Measurements from ENCODE around the gene FOXD1. TPM values are rescaled to one million over a fixed set of nuclear protein-coding genes. Genes with fewer than 3 reads are reported as not detected.

The FOXD1 gene
- total and polyA plus RNA-seq, 9 of the 15 experiments (the other 6 are each of a cell fraction or from before 2014, with no cell fraction given), result 0.03 to 0.40 (median 0.10) TPM; not detected in 4

DNA sequence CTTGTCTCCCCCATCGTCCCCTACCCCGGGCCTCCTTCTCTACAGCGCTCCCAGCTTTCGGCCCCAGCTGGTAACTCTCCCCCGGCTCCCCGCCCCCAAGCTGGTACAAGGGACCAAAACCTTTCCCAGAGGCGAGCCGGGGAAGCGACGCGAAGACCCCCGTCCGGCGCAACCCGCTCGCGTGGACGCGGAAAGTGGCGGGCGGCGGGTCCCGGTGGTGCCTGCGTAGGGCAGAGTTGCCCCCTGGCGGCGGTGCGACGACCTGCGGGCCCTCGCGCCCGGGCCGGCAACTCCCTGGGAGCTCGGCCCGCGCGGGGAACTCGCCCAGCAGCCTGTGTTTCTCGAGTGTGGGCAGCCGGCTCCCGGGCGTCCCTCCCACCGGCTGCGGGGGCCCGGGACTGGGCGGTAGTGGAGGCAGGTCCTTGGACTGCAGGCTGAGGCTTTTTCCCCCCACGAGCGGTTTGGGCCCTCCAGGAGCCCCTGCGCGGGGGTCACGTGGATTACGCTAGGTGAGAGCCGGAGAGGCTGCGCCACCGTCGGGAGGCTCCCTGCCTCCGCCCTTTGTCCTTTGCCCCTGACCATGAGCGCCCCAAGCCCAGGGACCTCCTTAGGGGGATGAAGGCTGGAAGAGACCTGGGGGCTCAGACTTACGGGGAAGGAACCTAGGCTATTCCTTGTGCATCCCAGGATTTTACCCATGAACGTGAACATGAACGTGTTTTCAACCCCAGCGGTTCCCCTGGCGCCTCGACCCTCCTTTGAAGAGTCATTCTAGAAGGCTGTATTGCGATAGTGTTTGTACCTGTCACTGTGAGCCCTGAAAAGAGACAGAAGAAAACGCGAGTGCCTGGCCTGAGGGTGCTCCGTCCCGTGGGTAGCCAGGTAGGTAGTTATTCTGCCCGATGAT, 2.9 kb upstream of the FOXD1 start (continued):
- peak; percentile 54; the same call in 1 of the 2 replicates for TF ChIP-seq USF2 (CRISPR knock-in tag; IDR thresholded peaks at IDR 0.05)
- peak; percentile 62; the same call in 1 of the 2 replicates for TF ChIP-seq STAG1 (CRISPR knock-in tag; IDR thresholded peaks at IDR 0.05; ENCODE audit: borderline replicate concordance)
- no peak for TF ChIP-seq ATF1 (CRISPR knock-in tag; IDR thresholded peaks at IDR 0.05)
- TF ChIP-seq ATF1 (tag; IDR thresholded peaks at IDR 0.05), result 0 out of 2 replicates have a peak, but pooled peaks have one; percentile 36

DNA sequence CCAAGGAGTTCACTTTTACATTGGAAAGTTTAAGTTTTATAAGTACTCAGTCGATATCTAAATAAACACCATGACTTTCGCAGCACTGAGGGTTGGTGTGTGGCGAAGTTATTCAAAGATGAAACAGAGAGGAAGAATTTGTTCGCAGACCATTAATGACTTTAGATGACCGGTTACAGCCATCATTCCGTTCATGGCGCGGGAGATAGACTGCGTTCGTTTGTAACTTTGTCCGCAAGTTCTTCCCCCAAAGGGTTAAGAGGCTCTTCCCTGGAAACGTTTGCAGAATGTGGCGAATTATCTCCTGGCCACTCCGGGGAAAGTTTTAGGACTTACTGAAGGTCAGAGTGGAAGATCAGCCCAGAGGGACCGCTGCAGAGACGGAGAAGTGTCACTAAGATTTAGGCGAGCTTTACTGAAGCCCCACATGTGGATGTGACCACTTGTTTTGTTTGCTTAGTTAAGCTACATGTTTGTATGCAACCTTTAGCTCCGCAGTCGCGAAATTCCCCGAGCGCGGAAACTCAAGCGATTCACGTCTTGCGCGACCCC, 2.2 kb upstream of the FOXD1 start:
- POLR2A ChIA-PET, result interaction anchor here (1.4 kb wide), 1 partner anchor 46 kb away, joined by 3 read pairs; no protein-coding TSS in a partner anchor
- in situ Hi-C loops (cut with MboI) (no loop called here), intact Hi-C loops (cut with micrococcal nuclease) (loop anchor here (5.0 kb wide), 4 partner anchors 47 to 368 kb away; partner anchors contain the start of gene BTF3)
- no peaks in the 10 kb centered on the region for H3K9me1 ChIP-seq (ENCODE audit: control insufficient read depth, insufficient read depth, low read length)
- FAIRE-seq (no peak), ATAC-seq (no peak; the same call in 2 of the 3 replicates), DNase-seq (ENCODE audit: extremely low read depth in 1 of 4, low spot score in 3 of 4) (peak in 1 of 4 experiments; percentile 18)
- H3K79me2 ChIP-seq (ENCODE audit: control insufficient read depth, insufficient read depth, low read length), result no peaks in the 10 kb centered on the region
- WGBS (ENCODE audit: insufficient coverage, low coverage, missing lambda C conversion rate), result 13% methylated on average over 17 of the region's 27 CpGs
- H3K27ac ChIP-seq (ENCODE audit: extremely low read depth, low read depth, low read length), result no peak overlapping the region
- H3K4me2 ChIP-seq (ENCODE audit: insufficient read depth, low read length), result peak overlapping the region; percentile 52
- H4K20me1 ChIP-seq (replicated peaks; ENCODE audit: control insufficient read depth, insufficient read depth, low read length), result peaks cover 3% of the 10 kb centered on the region; the same call in 1 of the 2 replicates
- CTCF ChIA-PET (ENCODE audit: low intra/inter-chr PET ratio), result no interaction called here
- peak overlapping the region; percentile 24; the same call in 1 of the 2 replicates for H3K4me3 ChIP-seq
- H3K27me3 ChIP-seq (ENCODE audit: control insufficient read depth in 2 of 2, insufficient read depth in 2 of 2, low read length in 2 of 2), result peaks cover 43 to 48% of the 10 kb centered on the region in 2 experiments
- no TSS peak for BruUV-seq (replicated peaks)
- H3K9me3 ChIP-seq (replicated peaks; ENCODE audit: control insufficient read depth, insufficient read depth, low read depth, low read length), result no peaks in the 10 kb centered on the region; the same call in 1 of the 2 replicates
- H3K36me3 ChIP-seq (ENCODE audit: control insufficient read depth, insufficient read depth, low read length), result no peaks in the 10 kb centered on the region
- peak overlapping the region; percentile 76 for H2AFZ ChIP-seq (ENCODE audit: low read depth, low read length)
- H3K4me1 ChIP-seq (replicated peaks in 1 of 2; ENCODE audit: control insufficient read depth in 2 of 2, insufficient read depth in 2 of 2, low read length in 2 of 2), result peaks cover 5 to 36% of the 10 kb centered on the region in 2 experiments; a peak in 3 of 5 replicates
- peak overlapping the region; percentile 21 to 86; a peak in 3 of 4 replicates for H3K9ac ChIP-seq (ENCODE audit: insufficient read depth in 1 of 2, low read depth in 2 of 2, low read length in 2 of 2)
- TF ChIP-seq NFATC3 (IDR thresholded peaks at IDR 0.05), result peak; percentile 93
- TF ChIP-seq SNIP1 (IDR thresholded peaks at IDR 0.05; ENCODE audit: low read depth), result peak; percentile 66; the same call in 1 of the 2 replicates
- TF ChIP-seq ZFP36 (IDR thresholded peaks at IDR 0.05; ENCODE audit: low read depth, low read length, partially characterized antibody), result peak; percentile 57
- TF ChIP-seq PRPF4 (IDR thresholded peaks at IDR 0.05; ENCODE audit: insufficient read depth, low read depth, low read length, poor library complexity, severe bottlenecking), result no peak
- no peak for TF ChIP-seq MIER1 (IDR thresholded peaks at IDR 0.05; ENCODE audit: low read depth)
- peak; percentile 61; the same call in 1 of the 2 replicates for TF ChIP-seq RNF2 (IDR thresholded peaks at IDR 0.05)
- TF ChIP-seq CBX8 (IDR thresholded peaks at IDR 0.05; ENCODE audit: borderline replicate concordance, extremely low read depth, low read depth, low read length, poor library complexity, severe bottlenecking), result peak; percentile 97
- peak; percentile 94 for TF ChIP-seq CBX2 (IDR thresholded peaks at IDR 0.05; ENCODE audit: insufficient read depth, low read length, poor library complexity, severe bottlenecking)

All from K562 (cell line).